C4-2B (cell line): Measurements from ENCODE around the gene CALCOCO2.
"Not testable (repeated sequence)": the region's sequence is repeated elsewhere in the genome, so short reads cannot be mapped to it uniquely, and the experiment has no call there.

Experiments used
- H3K27ac ChIP-seq: fragments of 450-650 bp; 2 replicates; pipeline ENCODE4 v1.5.1; 2017
- ZFX ChIP-seq: fragments of 450-650 bp; IDR thresholded peaks from 2 replicates; pipeline ENCODE4 v1.6.1; 2017
- TF ChIP-seq, protein P1 (sequence below): fragments of 450-650 bp; conservative IDR thresholded peaks from 2 replicates; pipeline ENCODE4 v1.5.1; 2017; ENCODE audit warnings: mild to moderate bottlenecking

The CALCOCO2 gene

DNA sequence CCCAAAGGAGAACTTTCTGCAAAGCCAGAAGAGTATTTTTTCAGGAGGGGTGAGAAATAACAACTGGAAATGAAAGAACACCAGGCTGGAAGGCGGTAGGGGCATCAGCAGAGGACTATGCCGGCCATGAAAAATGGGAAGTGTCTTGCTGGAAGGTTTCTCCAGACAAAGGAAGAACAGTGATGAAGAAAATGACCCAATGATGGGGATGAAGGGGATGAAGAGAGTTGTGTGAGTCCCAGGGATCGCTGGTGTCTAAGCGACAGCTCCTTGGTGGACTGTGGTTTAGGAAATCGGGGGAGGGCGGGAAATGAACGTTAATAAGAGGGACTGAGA lies 14.4 kb upstream of the CALCOCO2 start:
- TF ChIP-seq ZFX = no peak
- TF ChIP-seq, protein P1, sequence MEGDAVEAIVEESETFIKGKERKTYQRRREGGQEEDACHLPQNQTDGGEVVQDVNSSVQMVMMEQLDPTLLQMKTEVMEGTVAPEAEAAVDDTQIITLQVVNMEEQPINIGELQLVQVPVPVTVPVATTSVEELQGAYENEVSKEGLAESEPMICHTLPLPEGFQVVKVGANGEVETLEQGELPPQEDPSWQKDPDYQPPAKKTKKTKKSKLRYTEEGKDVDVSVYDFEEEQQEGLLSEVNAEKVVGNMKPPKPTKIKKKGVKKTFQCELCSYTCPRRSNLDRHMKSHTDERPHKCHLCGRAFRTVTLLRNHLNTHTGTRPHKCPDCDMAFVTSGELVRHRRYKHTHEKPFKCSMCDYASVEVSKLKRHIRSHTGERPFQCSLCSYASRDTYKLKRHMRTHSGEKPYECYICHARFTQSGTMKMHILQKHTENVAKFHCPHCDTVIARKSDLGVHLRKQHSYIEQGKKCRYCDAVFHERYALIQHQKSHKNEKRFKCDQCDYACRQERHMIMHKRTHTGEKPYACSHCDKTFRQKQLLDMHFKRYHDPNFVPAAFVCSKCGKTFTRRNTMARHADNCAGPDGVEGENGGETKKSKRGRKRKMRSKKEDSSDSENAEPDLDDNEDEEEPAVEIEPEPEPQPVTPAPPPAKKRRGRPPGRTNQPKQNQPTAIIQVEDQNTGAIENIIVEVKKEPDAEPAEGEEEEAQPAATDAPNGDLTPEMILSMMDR = no peak
- H3K27ac ChIP-seq = peak overlapping the region; percentile 13; the same call in 1 of the 2 replicates

DNA sequence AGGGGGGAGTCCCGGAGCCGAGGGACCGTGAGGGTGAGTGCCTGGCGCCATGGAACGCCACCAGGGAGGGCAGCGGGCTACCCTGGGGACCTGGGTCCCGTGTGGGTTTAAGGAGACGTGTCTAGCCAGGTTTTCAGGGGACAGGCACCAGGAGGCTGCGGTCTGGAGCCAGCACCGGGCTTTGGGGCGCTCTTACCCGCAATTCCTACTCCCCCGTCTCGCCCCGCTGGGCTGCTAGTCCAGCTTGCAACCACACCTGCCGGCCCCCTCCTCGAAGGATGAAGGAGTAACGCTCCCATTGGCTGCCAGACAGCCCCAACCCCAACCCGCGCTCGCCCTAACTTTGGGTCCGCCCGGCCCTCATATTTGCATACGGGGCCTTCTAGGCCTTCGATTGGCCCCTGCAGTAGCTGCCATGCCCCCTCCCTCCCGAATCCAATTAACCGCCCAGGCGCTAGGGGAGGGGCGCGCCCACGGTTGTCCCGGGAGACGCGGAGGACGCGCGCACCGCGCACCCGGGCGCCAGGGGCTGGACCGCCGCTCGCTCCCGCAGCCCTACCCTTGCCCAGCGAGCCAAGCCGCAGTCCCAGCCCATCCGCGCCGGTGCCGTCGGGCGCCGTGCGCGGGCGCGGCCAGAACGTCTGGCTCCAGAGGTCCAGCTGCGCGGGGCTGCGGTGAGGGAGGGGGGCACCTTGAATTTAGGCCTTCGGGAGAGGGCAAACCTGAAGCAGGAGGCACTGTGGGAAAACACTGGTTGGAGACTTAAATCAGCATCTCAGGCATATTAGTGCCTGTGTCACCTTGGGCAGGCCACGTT lies 13.9 kb upstream of the CALCOCO2 start, which contains the start of gene TTLL6:
TSS of gene TTLL6 (minus strand) at position 456 of the 817 bp plus-strand sequence. CDS start at position 299, 157 bp downstream.
- peak within 1 kb of the TSS; percentile 77 for H3K27ac ChIP-seq

DNA sequence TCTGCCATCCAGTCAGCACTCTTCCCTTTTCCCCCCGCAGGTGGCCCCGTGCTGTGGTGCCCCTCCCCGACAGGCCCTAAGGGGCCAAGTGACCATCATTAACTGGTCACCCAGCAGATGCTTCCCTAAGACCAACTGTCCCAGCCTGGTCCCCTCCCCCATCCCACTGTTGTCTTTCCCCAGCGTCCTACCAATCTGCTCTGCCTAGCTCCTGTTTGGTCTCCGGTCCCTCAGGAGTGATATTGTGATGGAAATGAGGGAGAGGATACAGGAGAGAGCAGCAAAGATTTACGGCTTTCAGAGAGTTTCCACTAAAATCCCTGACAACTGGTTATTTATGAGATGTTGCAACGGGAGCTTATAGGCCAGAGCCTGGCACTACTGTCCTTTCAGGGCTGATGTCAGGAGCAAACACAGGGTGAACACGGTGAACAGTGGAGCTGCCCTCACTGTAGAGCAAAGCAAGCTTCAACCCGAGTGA lies 12.4 kb upstream of the CALCOCO2 start:
- H3K27ac ChIP-seq = peak overlapping the region; percentile 77
- 0 out of 2 replicates have a peak, but pooled peaks have one; percentile 35 for TF ChIP-seq ZFX
- TF ChIP-seq, protein P1 = no peak

More for the DNA sequence above, 13.9 kb upstream of the CALCOCO2 start, which contains the start of gene TTLL6:
- TF ChIP-seq, protein P1 = no peak
- TF ChIP-seq ZFX = no peak

DNA sequence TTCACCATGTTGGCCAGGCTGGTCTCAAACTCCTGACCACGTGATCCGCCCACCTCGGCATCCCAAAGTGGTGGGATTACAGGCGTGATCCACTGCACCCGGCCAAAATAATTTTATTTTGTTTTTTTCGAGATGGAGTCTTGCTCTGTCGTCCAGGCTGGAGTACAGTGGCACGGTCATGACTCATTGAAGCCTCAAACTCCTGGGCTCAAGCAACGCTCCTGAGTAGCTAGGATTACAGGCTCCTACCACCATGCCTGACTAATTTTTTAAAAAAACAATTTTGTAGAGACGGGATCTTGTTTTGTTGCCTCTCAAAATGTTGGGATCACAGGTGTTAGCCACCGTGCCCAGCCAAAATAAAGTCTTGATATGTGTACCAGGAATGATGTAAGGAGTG lies 11.4 kb upstream of the CALCOCO2 start:
- H3K27ac ChIP-seq = peak overlapping the region; percentile 77
- TF ChIP-seq ZFX = no peak
- TF ChIP-seq, protein P1 = no peak

DNA sequence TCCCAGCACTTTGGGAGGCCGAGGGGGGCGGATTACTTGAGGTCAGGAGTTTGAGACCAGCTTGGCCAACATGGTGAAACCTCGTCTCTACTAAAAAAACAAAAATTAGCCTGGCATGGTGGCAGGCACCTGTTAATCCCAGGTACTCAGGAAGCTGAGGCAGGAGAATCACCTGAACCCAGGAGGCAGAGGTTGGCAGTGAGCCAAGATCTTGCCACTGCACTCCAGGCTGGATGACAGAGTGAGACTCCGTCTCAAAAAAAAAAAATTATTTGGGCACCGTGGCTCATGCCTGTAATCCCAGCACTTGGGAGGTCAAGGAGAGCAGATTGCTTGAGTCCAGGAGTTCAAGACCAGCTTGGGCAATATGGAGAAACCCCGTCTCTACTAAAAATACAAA lies 9.9 kb upstream of the CALCOCO2 start:
- H3K27ac ChIP-seq = not testable (repeated sequence)

DNA sequence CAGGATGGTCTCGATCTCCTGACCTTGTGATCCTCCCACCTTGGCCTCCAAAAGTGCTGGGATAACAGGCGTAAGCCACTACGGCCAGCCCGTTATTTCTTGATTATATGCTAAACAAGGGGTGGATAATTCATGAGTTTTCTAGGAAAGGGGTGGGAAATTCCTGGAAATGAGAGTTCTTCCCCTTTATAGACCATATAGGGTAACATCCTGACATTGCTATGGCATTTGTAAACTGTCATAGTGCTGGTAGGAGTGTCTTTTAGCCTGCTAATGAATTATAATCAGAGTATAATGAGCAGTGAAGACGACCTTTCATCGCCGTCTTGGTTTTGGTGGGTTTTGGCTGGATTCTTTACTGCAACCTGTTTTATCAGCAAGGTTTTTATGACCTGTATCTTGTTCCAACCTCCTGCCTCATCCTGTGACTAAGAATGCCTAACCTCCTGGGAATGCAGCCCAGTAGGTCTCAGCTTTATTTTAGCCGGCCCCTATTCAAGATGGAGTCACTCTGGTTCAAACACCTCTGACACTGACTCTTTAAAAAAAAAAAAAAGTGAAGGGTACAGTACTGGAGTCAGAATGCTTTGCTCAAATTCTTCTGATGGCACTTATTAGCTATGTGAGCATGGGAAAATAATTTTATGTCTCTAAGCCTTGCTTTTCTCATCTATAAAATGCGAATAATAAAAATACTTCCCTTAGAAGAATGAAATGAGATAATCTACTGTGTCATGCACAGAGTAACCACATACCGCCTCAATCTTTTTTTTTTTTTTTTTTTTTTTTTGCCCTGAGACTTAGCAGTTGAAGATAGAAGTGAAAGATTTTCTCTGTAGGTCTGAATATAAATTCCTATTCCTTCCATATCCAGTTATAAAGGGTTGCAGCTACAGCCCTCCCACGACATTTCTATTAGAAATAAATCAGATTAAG lies 5.1 kb upstream of the CALCOCO2 start:
- TF ChIP-seq, protein P1 = no peak
- no peak for TF ChIP-seq ZFX
- no peak overlapping the region for H3K27ac ChIP-seq

DNA sequence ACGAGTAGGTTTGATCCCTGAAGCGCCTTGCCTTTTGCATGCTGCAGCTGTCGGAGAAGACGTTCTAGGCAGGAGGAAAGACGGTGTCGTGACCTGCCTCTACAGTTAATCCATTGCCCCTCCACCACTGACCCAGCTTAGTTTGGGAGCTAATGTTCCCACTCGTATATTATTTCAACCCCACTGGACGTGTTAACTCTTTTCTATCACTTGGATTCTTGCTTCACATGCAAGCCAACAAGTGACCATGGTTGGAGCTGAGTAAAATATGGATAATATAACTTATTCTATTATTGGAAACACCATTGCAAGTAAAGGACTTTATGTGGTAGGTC lies 681 bp downstream of the CALCOCO2 start:
- peak overlapping the region; percentile 77 for H3K27ac ChIP-seq
- TF ChIP-seq, protein P1 = no peak
- TF ChIP-seq ZFX = no peak
